Measurements from ENCODE around the gene DCAF15. TPM values are rescaled to one million over a fixed set of nuclear protein-coding genes. Genes with fewer than 3 reads are reported as not detected.

DCAF15 gene
- total RNA-seq, 1 donor from 2014 or later, result 18.0 TPM

GRCh38 chr19:13954185-13954584, 1.9 kb downstream of the DCAF15 start:
- DNase-seq (ENCODE audit: missing footprints) (no peak), ATAC-seq (no peak)
- intact Hi-C loops (cut with DNase I), result no loop called here

DNA sequence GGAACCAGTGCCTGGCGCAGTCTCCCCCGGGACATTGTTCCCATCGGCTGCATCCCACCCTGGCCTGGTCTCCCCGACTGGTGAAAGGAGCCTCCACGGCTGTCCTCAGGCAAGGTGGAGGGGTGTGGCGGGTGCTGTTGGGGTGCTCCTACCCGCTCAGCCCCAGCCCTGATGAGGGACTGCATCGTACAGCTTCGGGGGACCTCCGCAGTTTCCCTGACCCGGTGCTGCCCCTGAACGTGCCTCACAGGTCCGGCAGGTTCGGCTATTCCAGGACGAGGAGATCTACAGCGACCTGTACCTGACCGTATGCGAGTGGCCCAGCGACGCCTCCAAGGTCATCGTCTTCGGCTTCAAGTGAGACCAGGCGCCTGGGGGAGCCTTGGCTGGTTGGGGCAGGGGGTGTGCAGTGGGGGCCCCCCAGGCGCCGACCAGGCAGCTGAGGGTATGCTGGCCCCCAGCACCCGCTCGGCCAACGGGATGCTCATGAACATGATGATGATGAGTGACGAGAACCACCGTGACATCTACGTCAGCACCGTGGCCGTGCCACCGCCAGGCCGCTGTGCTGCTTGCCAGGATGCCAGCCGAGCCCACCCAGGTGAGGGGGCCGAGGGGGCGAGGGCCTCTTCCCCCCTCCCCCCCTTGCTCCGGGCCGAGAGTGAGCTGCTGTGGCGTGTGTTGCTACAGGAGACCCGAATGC, 3.5 kb downstream of the DCAF15 start:
- ATAC-seq (no peak), DNase-seq (ENCODE audit: missing footprints) (peak; percentile 44)
- intact Hi-C loops (cut with DNase I), result no loop called here

DNA sequence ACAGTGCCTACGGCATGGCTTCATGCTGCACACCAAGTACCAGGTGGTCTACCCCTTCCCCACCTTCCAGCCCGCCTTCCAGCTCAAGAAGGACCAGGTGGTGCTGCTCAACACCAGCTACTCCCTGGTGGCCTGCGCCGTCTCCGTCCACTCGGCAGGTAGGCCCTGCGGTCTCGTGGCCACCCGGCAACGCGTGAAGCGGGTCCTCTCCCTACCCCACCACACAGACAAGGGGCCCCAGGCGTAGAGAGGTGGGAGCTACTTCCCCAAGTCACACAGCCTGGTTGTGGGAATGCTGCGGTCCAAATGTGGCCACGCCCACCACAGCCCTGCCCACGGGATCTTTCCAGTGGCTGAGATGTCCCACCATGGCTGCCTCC, 4.0 kb downstream of the DCAF15 start:
- DNase-seq (ENCODE audit: missing footprints) (peak; percentile 58), ATAC-seq (no peak)
- intact Hi-C loops (cut with DNase I), result no loop called here

DNA sequence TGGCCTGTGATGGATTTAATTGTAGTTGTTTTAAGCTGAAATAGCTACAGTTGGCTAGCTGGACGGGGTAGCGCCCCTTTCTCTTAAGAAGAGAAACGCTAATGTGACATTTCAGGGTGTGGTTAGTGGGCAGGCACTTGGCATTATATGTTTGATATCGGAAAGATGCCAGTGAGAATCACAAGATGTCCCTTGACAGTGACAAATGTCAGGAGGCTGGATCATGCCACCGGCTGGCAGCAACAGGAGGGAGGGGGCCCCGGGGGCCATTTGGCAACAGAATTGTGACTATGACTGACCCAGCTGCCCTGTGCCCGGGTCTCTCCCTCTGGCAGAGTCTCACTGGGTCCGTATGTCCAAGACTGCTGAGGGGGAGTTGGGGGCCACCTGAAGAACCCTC, 4.7 kb downstream of the DCAF15 start:
- DNase-seq (ENCODE audit: missing footprints) (peak; percentile 69), ATAC-seq (no peak)
- intact Hi-C loops (cut with DNase I), result no loop called here

GRCh38 chr19:13958043-13958442, 5.7 kb downstream of the DCAF15 start:
- no peak for ATAC-seq
- peak; percentile 41 for DNase-seq (ENCODE audit: missing footprints)
- intact Hi-C loops (cut with DNase I), result loop anchor here (2.0 kb wide), 1 partner anchor 17 kb away; no protein-coding TSS in a partner anchor

GRCh38 chr19:13959141-13959961, 7.0 kb downstream of the DCAF15 start:
- ATAC-seq (no peak), DNase-seq (ENCODE audit: missing footprints) (peak; percentile 64)
- intact Hi-C loops (cut with DNase I), result loop anchor here (2.0 kb wide), 1 partner anchor 15 kb away; no protein-coding TSS in a partner anchor

DNA sequence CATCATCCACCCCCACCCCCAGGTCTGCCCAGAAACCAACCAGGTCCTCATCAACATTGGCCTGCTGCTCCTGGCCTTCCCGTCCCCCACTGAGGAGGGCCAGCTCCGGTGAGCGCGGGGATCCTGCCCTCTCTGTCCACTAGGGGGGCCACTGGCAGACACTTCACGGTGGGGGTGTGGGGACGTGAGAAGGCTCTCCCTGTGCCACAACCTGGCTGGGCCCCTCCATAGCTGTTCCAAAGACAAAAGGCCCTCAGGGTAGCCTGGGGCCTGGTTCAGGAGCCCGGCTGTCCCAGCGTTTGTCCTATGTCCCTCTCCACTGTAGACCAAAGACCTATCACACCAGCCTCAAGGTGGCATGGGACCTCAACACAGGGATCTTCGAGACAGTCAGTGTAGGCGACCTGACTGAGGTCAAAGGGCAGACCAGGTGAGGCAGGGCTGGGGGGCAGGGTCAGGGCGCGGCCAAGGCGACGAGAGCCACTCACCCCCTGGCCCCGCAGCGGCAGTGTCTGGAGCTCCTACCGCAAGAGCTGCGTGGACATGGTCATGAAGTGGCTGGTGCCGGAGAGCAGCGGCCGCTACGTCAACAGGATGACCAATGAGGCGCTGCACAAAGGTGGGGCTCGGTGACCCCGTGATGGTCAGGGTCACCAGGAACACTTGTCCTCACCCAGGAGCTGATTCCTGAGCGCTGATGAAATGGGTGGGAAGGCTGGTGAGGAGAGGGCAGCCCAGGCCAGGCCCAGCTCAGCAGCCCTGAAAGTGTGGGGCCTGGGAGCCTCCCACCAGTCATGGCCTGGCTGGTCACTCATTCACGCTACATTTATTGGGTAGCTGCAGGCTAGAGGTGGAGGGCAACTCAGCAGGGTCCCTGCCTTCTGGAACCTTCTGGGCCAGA, 7.9 kb downstream of the DCAF15 start:
- DNase-seq (ENCODE audit: missing footprints) (peak; percentile 60), ATAC-seq (no peak)
- intact Hi-C loops (cut with DNase I), result loop anchor here (2.0 kb wide), 1 partner anchor 15 kb away; no protein-coding TSS in a partner anchor

- ATAC-seq (no peak), DNase-seq (ENCODE audit: missing footprints) (peak; percentile 44)
- intact Hi-C loops (cut with DNase I), result no loop called here
Measured at GRCh38 chr19:13960863-13961784, 8.8 kb downstream of the DCAF15 start.

DNA sequence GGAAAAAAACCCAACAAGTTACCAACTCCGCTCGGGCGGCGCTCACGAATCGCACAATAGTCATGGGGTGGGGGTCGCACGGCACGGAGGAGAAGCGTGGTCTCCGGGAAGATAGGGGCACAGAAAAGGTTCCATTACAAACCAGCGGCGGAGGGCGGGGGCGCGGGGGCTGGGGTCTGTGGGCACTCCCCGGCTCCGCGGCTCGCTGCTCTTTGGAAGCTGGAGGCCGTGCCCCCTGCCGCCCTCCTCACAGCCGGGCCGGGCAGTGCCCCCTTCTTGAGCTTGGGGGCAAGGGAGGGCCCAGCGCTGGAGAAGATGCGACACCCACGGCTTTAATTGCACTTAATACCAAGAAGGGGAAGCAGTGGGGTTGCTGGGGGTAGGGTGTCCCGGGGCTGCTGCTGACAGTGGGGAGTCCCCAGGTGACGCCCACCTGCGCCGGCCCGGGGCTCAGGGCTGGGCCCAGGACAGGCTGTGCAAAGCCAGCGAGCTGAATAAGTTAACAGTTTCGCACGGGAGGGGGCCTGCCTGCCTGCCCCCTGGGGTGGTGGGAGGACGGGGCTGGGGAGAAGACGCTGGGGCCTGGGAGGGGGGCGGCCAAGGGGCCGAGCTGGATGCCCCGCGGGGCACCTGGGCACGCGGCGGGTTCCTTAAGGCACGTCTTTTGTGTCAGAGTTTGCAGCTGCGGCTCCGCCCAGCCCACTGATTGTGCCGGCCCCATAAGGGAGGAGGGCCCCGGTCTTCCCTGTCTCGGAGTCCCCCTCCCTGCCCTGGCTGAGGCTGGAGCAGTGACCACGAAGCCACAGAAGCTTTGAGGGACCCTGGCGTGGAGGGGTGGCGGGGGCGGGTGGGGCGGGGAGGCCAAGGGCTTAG, 9.8 kb downstream of the DCAF15 start:
- intact Hi-C loops (cut with DNase I), result no loop called here
- no peak for ATAC-seq
- DNase-seq (ENCODE audit: missing footprints), result peak; percentile 59

DNA sequence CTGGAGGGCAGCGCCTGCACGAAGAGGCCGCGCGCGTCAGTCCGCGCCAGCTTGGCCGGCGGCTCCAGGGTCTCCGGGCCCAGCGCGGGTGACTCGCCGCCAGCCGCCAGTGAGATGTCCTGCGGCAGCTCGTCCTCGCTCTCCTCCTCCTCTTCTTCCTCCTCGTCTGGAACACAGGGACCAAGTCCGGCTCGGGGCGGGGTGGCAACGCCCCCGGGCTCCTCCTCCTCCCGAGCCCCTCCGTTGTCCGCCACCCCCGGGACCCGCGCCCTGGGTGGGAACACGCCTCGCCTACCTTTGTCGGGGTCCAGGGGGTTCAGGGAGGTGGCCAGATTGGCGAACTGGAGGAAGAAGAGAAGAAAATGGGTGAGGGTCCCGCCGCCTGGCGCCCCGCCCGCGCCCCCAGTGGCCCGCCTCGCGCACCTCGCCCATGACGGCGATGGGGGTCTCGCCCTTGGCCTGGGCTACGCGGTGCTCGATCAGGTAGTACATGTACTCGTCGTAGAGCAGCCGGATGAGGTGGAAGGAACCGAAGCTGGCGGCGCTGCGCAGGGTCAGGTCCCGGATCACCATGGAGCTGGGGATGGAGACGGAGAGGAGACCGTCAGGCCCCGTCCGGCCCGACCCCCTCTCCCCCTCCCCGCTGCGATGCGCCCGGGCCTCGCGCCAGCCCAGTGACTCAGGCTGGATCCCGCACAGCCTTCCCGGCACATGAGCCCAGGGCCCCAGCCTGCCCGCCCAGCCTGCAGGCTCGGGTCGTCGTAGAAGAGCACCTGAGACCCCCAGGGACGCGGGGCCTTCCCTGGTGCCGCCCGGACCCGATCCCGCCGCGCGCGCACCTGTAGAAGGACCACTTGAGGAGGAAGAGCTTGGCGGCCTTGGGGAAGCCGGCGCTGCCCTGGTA, 10.6 kb downstream of the DCAF15 start:
- ATAC-seq (no peak), DNase-seq (ENCODE audit: missing footprints) (peak; percentile 49)
- intact Hi-C loops (cut with DNase I), result no loop called here

DNA sequence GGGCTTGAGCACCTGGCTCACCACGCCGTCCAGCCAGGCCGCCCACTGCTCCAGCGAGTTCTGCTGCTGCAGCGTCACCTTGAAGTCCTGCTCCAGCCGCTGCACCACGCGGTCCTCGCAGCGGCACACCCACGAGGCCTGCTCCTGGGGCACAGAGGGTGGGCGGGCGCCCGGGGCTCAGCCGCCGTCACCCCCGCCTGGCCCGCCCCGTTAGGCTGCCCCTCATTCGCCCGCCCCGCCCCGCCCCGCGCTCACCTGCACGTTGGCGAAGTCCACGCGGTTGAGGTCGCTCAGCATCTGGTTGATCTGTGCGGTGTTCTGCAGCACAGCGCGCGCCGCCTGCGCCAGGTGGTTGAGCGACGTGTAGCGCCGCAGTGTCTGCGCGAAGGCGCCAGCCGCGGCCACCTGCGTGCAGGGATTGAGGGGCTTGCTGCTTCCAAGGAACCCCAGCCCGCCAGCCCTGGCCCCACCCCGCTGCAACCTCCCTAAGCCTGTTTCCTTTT, 11.3 kb downstream of the DCAF15 start:
- ATAC-seq, result no peak
- peak; percentile 45 for DNase-seq (ENCODE audit: missing footprints)
- intact Hi-C loops (cut with DNase I), result no loop called here

DNA sequence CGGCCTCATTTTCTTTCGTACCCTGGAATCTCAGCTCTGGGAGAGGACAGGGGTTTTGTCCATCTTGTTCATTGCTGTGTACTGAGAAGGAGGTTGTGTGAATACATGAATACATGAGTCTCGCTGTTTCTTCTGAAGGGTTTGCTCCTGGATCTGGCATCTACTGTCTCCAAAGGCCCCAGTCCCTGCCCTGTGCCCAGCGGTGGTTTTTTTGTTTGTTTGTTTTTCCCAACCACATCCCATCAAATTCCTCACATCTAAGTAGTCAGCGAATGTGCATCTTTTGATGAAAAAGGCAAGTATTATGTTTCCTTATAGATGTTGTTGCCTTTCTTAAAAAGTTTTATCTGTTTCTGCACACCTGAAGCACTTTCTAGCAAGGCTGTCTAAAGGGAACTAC, 12.5 kb downstream of the DCAF15 start:
- DNase-seq (ENCODE audit: missing footprints), result no peak
- no peak for ATAC-seq
- intact Hi-C loops (cut with DNase I), result no loop called here

GRCh38 chr19:13965377-13965896, 13.1 kb downstream of the DCAF15 start:
- intact Hi-C loops (cut with DNase I), result no loop called here
- DNase-seq (ENCODE audit: missing footprints) (peak; percentile 21), ATAC-seq (no peak)

DNA sequence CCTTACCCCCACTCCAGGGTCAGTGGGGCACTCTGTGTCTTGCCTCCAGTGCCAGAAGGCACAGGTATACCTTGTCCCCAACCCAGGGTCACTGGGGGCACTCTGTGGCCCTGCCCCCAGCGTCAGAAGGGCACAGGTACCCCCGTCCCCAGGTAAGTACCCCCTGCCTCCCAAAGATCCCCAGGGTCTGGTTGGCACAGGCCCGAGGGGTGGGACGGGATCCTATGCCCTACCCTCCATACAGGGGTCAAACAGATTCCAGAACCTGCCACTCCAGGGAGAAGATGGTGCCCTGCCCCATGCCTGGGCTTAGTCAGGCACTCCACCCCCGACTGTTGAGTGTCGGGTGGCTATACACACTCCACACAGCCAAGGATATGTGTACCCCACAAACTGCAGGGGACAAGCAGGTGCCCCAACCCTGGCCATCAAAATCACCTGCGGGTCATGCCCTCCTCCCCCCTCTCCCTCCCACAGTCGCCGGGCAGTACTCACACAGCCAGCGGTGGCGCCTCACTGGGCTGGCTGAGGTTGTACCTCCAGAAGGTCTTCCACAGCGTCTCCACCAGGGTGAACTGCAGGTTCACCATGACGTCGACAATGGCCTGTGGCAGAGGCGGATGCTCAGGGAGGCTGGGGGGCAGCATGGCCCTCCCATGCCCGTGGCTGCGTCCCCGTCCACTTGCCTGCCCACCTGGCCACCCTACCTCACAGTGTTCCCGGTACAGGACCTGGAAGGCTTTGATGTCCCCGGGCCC, 13.8 kb downstream of the DCAF15 start:
- DNase-seq (ENCODE audit: missing footprints), result peak; percentile 1
- intact Hi-C loops (cut with DNase I), result no loop called here
- no peak for ATAC-seq

GRCh38 chr19:13966684-13967128, 14.4 kb downstream of the DCAF15 start:
- DNase-seq (ENCODE audit: missing footprints) (peak; percentile 51), ATAC-seq (no peak)
- intact Hi-C loops (cut with DNase I), result no loop called here

Data from Right ventricle myocardium inferior (tissue), 1 donor.